Left renal pelvis (tissue), 4 donors: ENCODE measurements around the gene TNFRSF1B. TPM values are rescaled to one million over a fixed set of nuclear protein-coding genes. Genes with fewer than 3 reads are reported as not detected.
A peak's percentile ranks its signal among the peaks of the same experiment; 100 is the strongest.

Experiments used
- DNase-seq, 4 donors: peaks; one replicate each; pipeline ENCODE4 v3.0.0-alpha.2; 2013; ENCODE audit warnings: low read depth in 4 of 4, low spot score in 3 of 4
- polyA plus RNA-seq, 4 donors: library from polyadenylated mRNA; unstranded; fragments of 120-200 nt; gene quantifications; one replicate each; pipeline ENCODE4 v1.2.1, GENCODE V29; 2013; ENCODE audit not compliant: insufficient read length in 4 of 4

TNFRSF1B gene
- 1 to 10 TPM; 6.0 to 8.5 (median 7.3) TPM for polyA plus RNA-seq

DNA sequence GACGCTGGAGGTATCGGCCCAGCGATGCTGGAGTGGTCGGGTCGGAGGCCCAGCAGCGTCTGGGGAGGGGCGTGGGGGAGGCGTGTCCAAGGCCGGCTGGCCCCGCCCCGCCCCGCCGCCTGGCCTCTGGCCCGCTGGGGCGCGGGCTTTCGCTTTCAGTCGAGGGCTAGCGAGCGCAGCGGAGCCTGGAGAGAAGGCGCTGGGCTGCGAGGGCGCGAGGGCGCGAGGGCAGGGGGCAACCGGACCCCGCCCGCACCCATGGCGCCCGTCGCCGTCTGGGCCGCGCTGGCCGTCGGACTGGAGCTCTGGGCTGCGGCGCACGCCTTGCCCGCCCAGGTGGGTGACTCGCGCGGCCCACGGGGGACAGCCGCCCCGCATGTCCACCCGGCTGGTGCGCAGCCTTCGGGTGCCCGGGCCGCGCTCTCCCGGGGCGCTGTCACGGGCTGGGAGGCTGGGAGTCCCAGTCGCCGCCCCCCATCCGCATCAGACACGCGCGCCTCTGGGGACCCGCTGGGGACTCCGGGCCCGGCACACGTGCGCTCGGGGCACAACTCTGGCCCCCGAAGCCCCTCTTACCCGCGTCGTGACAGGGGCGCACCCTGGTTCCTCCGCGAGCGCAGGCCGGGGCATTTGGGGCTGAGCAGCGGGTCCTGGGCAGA is at the start of gene TNFRSF1B:
Gene TNFRSF1B (plus strand): TSS at position 158 of the 659 bp plus-strand sequence. CDS start 101 bp downstream, at position 259.
- DNase-seq, result no peak

DNA sequence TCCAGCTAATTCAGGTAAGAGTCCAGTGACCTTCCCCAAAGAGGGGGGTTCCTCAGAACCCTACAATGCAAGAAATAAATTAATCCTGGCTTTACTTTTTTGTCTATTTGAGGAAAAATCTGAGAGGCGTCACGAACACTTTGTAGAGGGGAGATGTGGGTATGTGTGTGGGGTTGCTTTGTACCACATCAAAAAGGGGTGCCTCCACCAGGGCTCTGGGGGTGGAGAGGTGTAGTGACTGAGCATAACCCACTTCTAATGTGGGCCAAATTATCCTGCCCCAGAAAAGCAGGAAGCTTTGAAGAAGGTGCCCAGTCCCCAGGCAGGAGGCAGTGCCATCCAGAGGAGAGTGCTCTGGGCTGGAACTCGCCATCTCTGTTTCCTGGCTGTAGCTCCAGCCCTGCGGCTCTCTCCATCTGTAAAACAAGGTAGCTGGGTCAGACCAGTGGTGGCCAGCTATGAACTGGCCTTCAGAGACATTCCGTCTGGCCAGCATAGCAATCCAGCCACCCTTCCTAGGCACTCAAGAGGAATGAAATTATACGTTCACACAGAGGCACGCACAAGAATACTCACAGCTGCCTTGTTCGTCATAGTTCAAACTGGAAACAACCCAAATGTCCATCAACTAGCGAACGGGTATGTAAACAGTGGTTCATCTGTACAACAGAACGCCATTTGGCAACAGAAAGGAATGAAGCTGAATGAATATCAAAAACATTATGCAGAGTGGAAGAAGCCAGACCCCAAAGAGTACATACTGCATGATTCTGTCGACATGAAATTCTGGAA is 45.4 kb upstream of the TNFRSF1B start:
- DNase-seq, result no peak

DNA sequence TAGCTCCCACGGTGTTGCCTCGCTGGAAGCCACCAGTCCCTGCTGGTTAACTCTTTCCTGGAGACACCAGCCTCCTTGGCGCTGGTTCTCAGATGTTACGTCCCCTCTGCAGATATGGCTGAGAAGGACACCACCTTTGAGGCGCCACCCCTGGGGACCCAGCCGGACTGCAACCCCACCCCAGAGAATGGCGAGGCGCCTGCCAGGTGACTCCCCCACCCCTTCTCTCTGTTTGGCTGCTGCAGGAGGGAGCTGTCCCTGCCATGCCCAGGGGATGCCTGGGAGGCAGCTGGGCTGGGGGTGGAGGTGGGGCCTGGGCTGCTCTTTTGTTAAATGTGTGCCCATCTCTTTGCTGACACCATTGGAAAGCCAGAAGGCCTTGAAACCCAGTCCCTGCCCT is 43.6 kb upstream of the TNFRSF1B start:
- no peak for DNase-seq

DNA sequence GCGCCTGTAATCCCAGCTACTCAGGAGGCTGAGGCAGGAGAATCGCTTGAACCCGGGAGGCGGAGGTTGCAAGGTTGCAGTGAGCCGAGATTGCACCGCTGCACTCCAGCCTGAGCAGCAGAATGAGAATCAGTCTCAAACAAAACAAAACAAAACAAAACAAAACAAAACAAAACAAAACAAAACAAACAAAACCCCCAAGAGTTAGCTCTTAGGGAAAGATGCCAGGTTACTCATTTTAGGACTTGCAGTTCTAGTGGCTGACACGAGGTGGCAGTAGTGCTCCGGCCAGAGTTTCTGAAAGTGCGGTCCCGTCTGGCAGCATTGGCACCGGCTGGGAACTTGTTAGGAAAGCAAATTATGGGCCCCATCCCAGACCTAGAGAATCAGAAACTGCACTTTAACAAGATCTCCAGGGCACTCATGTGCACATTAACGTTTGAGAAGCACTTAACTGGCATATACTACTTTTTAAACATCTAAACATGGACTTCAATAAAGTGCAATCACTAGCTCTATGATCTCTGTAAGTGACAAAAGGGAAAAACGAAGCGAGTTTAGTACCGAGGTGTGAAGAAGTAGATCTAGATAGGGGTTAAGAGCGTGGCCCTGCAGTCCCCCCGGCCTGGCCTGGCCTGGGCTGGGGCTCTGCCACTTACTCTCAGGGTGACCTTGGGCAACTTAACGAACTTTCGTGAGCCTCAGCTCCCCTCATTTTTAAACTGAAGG is 41.9 kb upstream of the TNFRSF1B start:
- DNase-seq, result peak in 2 of 4 donors; percentile 46 to 52

DNA sequence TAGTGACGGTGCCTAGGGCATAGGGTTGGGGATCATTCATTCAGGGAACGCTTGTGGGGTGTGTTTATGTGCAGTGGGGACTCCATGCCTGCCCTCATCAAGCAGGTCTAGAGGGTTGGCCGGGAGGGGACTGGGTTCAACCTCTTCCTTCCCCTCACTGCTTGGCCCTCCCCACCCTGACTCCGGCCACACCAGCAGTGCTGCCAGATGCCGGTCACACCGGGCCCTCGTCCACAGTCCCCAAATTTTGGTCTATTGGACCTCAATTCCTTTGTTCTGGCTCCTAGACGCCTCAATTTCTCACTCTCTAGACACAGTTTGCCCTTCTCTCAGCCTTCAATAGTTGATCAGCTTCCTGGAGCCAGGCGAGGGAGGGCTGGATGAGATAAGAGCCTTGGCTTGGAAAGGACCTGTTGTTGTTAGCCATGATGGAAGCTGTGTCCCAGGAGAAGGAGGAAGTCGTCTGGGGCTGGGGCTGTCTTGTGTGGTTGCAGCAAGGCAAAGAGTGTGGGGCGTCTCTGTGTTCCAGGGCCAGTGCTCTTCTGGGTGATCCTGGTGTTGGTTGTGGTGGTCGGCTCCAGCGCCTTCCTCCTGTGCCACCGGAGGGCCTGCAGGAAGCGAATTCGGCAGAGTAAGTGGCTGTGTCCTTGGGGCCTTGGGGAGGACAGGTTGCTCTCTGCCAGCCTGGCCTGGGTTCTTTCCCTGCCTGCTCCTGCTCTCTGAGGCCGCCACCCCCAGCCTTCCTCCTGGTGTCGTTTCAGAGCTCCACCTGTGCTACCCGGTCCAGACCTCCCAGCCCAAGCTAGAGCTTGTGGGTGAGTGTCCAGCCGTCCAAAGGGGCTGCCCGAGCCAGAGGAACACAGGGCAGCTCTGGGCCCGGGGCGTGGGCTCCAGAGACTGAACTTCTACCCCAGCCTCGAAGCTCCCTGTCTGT is 41.1 kb upstream of the TNFRSF1B start:
- DNase-seq, result no peak

DNA sequence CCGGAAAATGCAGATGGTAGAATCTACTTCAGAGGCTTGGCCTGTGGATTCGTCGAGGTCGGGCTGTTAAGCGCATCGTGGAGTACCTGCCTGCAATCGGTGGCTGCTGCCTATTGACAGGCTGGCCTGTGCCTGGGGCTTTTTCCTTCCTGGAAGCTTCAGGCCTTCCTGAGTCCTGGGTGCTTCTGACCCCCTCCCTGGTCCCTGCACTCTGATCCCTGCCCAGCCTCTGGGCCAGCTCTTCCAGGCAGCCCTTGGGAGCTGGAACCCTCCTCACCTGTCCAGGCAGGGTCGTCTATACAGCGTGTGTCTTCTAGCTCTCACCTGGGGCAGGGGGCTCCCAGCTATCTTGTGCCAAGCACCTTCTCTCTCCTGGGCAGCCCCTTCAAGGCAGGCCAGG is 40.0 kb upstream of the TNFRSF1B start:
- DNase-seq, result no peak

DNA sequence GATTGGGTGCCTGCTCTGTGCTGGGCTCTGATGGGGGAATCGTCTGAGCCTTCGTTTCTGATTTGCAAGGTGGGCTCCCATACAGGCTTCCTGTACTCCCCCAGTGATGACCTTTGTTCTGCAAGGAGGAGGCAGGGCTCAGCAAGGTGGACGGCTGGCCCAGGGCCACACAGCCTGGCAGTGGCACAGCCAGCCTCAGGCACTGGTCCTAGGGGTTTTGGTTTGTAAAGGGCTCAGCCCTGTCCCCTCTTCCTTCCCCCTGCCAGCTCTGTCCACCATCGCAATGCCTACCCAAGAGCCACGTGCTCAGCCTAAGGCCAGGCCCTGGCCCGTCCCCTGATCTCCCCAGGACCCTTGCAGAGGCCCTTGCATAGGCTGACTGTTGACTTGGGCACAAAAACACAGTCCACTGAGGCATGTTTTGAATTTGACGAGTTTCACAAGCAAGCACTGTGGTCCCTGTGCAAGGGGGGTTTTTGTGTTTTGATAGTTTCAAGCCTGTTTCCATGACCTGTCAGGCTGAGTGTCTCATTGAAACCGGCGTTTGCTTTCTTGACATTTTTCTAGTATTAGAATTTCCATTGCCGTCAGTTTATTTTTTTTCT is 39.5 kb upstream of the TNFRSF1B start:
- DNase-seq, result no peak

DNA sequence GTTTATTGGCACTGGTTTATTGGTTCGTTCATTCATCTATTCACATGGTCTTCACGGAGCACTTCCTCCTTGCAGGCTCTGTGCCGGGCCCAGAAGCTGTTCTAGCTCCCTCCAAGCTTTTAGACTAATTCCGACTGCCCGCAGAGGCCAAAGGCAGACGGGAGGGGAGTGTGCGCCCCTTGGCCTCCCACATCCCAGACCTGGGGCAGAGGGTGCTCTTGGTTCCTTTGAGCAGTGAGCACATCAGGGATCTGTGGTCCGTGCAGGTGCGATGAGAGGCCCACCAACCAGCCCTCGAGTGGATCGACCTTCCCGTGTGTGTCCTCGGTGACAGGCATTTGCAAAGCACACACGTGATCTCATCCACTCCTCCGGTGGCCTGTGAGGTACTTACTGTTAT is 38.7 kb upstream of the TNFRSF1B start:
- DNase-seq, result no peak

DNA sequence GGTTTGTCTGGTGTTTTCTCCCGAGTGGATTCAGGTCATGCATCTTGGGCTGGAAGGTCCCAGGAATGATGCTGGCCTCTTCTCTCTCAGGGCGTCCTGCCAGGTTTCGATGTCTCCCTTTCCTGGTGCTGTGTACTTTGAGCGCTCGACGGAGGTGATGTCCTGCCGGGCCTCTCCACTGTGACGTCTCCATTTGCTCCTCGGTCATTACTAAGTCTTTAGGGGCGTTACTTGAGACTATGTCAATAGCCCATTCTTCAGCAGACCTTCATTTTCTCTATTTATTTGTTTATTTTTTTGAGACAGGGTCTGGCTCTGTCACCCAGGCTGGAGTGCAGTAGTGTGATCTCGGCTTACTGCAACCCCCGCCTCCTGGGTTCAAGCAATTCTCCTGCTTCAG is 37.2 kb upstream of the TNFRSF1B start:
- no peak for DNase-seq

DNA sequence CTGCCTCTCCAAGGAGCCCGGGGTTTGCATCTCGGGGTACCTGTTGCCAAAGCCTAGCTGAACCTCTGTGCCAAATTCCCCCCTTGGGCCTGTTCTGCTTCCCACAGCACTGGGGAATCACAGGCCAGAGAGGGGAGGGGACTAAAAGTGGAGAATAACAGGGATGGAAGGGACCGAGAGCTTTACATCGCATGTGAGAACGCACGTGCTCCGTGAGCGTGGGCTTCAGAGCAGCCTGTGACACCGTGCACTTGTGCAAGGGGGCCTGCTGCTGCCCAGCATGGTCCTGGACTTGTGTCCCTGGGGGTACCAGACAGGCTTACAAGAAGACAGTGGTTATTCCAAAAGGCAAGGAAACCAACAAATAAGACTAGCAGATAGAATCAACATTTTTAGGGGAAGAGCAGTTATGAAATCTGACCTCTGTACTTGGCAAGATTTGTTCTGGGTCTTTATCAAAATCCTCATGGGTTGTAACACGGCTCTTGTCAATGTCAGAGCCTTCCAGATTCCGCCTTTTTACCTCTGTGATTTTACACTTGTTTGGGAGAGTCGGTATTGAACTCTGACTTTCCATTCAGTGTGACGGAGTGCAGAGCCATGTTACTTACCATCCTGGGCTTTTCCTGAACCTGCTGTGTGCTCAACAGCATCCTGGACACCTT is 36.2 kb upstream of the TNFRSF1B start:
- DNase-seq, result no peak

DNA sequence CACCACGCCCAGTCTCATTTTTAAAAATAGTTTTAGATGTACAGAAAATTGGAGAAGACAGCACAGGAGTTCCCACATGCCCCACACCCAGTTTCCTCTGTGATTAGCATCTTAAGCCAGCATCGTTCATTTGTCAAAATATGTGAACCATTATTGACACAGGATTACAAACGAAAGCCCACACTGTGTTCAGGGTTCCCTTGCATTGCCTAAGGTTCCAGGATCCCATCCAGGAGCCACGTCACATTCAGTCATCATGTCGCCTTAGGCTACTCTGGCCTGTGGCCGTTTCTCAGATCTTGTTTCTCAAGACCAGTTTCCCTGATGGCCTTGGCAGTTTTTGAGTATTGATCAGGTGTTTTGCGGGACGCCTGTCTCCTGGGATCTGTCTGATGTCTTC is 34.7 kb upstream of the TNFRSF1B start:
- no peak for DNase-seq

DNA sequence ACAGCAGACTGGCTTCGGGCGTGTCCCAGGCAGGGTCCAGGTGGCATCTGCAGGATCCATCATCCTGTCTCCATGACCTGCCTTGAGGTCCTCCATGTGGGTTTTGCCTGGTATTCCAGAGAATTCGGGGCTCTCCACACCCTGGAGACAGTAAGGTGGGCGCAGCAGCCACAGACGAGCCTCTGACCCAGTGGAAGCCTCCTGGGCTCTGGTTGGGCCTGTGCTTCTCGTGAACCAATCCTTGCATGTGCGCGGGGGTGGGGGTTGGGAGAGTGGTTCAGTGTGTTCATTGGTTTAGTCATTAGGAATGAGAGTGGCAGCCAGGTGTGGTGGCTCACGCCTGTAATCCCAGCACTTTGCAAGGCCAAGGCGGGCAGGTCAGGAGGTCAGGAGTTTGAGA is 32.1 kb upstream of the TNFRSF1B start:
- no peak for DNase-seq

DNA sequence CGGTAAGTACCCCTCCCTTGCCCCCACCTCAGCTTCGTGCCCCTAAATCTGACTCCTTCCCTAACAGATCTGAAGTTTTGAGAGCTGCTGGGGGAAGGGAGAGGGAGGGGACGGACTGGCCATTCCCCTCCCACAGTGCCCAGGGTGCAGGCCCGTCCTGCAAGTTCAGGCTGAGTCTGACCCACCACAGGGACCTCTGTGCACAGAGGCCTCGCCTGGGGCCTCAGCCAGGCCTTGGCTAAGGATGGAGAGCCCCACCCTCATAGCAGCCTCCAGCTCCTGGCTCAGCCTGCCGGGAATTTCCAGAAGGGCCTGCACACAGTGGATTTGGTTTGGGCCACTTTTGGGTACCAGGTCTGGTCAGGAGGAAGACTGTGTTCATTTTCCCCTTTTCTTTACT is 31.2 kb upstream of the TNFRSF1B start:
- DNase-seq, result no peak

DNA sequence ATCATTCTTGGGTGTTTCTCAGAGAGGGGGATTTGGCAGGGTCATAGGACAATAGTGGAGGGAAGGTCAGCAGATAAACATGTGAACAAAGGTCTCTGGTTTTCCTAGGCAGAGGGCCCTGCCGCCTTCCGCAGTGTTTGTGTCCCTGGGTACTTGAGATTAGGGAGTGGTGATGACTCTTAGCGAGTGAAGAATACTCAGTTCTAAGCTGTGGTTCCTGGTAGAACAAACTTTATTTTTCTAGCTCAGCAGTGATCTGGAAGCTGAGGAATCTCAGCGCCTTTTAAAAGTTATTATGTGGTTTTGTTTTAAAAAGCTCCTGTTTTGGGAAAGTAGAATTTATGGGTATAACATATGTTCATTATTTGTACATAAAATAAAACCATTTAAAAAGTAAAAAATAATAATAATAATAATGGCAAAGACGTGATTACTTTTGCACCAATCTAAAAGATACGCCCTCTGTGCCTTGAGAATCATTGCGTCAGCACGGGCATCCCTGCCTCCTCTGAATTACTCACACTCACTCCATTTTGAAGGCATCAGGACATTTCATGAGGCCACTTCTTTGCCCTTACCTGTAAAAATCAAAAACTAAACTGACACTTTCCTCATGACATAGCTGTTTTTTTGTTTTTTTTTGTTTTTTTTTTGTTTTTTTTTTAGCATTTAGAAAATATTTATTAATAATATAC is 29.7 kb upstream of the TNFRSF1B start:
- no peak for DNase-seq

DNA sequence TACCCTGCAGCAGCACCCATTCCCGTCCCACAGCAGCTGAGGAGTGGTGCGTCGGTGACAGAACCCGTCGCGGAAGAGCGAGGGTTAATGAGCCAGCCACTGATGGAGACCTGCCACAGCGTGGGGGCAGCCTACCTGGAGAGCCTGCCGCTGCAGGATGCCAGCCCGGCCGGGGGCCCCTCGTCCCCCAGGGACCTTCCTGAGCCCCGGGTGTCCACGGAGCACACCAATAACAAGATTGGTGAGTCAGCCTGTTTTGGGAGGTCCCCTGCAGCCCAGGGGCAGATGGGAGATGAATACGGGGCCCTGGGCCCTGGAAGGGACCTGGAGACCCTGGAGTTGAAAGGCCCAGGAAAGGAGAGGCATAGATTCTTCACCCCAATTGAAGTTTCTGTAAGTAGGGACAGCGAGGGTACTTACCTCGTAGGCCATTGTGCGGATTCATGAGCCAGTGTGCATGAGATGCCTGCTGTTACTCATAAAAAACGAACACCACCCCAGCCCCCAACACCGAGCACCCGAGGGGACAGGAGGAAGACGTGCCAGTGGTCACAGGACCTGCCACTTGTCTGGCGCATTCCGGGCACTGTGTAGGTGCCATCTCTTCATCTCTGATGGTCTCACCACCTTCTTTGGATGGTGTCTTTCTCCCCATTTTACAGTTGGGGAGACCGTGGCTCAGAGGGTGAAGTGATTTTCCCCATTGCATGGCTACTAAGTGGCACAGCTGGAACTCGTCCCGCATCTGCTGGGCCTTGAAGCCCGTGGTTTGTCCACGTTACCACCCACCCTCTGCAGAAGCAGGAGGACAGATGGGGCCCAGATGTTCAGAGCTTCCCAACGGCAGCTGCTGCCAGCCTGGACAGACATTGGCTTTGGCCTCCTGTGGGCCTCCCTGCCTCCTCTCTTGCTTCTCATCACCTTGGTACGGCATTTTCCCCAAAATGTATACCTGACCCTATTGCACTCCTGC is 28.3 kb upstream of the TNFRSF1B start:
- no peak for DNase-seq

DNA sequence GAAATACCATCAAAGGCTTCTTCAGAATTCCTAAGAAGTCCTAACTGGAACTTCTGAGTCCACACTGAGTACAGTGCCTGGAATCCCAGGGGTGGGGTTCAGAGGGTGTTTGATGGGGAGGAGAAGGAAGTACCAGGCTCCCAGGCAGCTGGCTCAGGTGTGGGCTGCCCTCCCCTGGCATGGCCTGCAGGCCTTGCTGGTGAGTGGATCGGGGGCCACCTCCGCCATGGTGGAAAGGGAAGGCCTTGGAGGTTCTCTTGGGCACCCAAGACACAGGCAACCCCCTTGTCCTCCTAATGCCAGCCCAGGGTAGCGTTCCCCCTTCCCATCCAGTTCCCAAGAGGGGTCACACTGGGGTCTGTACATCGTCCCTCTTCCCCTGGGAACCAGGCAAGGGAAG is 26.8 kb upstream of the TNFRSF1B start:
- no peak for DNase-seq

DNA sequence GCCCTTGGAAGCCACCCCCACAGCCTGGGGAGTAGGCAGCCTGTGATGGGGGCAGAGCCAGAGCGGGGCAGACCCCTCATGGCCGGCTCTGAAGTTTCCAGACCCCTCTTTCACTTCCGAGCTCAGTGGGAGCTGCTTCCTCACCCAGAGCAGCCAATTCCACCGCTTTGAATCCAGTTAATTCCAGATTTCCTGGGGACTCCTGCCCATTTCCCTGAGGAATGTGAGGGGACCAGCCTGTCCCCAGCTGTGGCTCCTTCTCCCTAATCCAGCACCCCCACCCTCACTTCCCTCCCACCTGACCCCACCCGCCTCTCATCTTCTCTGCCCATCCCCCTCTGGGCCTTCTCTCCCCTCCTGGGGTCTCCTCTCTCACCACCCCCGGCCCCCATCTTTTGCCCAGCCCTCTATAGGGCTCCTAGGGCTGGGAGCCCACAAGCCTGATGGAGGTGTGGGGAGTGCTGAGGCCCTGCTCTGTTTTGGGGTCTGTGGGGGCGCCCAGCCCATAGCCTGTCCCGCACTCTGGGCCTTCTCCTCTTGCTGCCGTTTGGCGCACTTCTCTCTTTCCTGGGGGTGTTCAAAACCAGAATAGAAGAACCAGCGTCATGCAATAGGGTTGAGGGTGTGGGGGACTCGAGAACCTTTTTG is 26.2 kb upstream of the TNFRSF1B start:
- DNase-seq, result no peak
